Measurements from ENCODE around the gene PDE4D.

The PDE4D gene

DNA sequence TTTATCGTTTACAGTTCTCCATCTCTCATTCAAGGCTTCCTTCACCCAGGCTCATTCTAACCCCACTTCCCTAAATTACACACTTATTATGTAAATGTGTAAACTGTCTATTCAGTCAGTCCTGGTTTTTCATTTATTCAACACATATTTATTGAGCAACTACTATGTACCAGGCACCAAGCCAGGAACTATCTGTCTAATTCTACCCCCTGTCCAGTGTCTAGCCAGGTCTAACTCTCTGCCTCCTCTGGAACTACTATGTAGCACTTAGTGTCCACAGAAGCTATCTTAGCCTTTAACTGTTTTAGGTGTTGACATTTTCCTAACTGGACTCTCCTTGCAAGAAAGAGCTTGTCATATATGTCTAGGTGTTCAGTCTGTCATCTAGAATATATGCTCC, 56.5 kb downstream of the PDE4D start:
- in situ Hi-C loops (cut with HindIII; ENCODE audit: low sequenced_read_pairs) = no loop called here
- H3K4me3 ChIP-seq (ENCODE audit: low read depth, low read length) = no peak overlapping the region

DNA sequence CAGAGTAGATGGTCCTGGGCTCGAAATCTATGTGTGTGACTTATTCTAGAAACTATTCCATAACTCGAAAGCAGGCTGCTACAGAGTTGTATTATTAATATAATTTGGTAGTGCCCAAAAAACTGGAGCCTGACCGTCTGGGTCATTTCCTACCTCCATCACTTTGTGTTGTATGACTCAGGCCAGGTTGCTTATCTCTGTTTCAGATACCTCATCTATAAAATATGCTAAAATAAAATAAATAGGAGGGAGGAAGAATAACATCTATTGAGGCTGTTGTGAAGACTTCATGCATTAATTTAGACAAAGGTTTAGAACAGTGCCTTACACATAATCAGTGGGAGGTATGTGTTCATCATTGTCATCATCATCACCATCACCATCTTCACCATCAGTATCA, 57.7 kb downstream of the PDE4D start:
- DNase-seq (ENCODE audit: low read depth, low spot score) = no peak
- no peak overlapping the region for H3K4me3 ChIP-seq (ENCODE audit: low read depth, low read length)
- in situ Hi-C loops (cut with HindIII; ENCODE audit: low sequenced_read_pairs) = no loop called here
- TF ChIP-seq CTCF (IDR thresholded peaks at IDR 0.05; ENCODE audit: low read depth, low read length) = no peak

More for the DNA sequence above, 56.5 kb downstream of the PDE4D start:
- TF ChIP-seq CTCF (IDR thresholded peaks at IDR 0.05; ENCODE audit: low read depth, low read length) = no peak
- no peak for DNase-seq (ENCODE audit: low read depth, low spot score)

- TF ChIP-seq CTCF (IDR thresholded peaks at IDR 0.05; ENCODE audit: low read depth, low read length) = no peak
- H3K4me3 ChIP-seq (ENCODE audit: low read depth, low read length) = no peak overlapping the region
- DNase-seq (ENCODE audit: low read depth, low spot score) = no peak
- in situ Hi-C loops (cut with HindIII; ENCODE audit: low sequenced_read_pairs) = no loop called here
Observed at GRCh38 chr5:59833448-59833847, 60.1 kb downstream of the PDE4D start.

GRCh38 chr5:59832577-59833301, 60.8 kb downstream of the PDE4D start:
- TF ChIP-seq CTCF (IDR thresholded peaks at IDR 0.05; ENCODE audit: low read depth, low read length) = no peak
- in situ Hi-C loops (cut with HindIII; ENCODE audit: low sequenced_read_pairs) = no loop called here
- DNase-seq (ENCODE audit: low read depth, low spot score) = no peak

DNA sequence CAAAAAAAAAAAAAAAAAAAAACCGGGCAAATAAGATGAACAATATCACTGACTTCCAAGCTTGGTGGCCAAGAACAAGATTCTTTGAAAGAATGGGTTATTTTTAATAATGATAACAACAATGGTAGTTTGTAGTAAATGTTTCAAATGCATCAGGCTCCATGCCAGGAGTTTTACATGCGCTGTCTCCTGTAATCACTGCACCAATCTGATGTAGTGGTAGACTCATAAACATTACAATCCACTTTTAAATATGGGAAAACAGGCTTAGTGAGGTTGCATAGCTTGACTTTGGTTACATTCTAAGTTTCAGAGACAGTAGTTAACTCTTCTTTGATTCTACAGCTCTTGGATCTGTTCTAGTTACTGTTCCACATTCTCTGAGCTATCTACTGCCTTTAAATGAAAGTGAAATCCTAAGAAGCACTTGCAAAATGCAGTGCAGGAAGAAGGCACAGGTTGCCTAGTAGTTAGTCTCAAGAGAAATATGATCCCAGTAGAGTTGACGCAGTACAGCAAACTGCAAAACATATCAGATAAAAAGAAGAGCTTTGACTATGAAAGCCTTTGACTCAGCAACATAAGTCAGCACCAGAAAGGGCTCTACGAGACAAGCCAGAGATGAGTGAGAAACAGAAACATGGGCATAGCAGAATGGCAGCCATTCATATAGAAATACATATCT, 62.1 kb downstream of the PDE4D start:
- TF ChIP-seq CTCF (IDR thresholded peaks at IDR 0.05; ENCODE audit: low read depth, low read length) = no peak
- in situ Hi-C loops (cut with HindIII; ENCODE audit: low sequenced_read_pairs) = no loop called here
- DNase-seq (ENCODE audit: low read depth, low spot score) = no peak
- H3K4me3 ChIP-seq (ENCODE audit: low read depth, low read length) = no peak overlapping the region

More at GRCh38 chr5:59832577-59833301, 60.8 kb downstream of the PDE4D start:
- H3K4me3 ChIP-seq (ENCODE audit: low read depth, low read length) = no peak overlapping the region

- H3K4me3 ChIP-seq (ENCODE audit: low read depth, low read length) = no peak overlapping the region
- no peak for TF ChIP-seq CTCF (IDR thresholded peaks at IDR 0.05; ENCODE audit: low read depth, low read length)
- DNase-seq (ENCODE audit: low read depth, low spot score) = no peak
- in situ Hi-C loops (cut with HindIII; ENCODE audit: low sequenced_read_pairs) = no loop called here
Observed at GRCh38 chr5:59830536-59831200, 62.9 kb downstream of the PDE4D start.

Measured in astrocyte of the spinal cord (primary cell).